ENCODE data around the gene RNF40. TPM values are rescaled to one million over a fixed set of nuclear protein-coding genes. Genes with fewer than 3 reads are reported as not detected.

The RNF40 gene
- total and polyA plus RNA-seq, 7 donors = 26.8 to 49.1 (median 33.2) TPM

- no peak for ATAC-seq
- no peaks in the 10 kb centered on the region for H3K27me3 ChIP-seq (ENCODE audit: insufficient read depth in 3 of 3, low read length in 2 of 3)
- no peak for TF ChIP-seq CTCF (IDR thresholded peaks at IDR 0.05)
- intact Hi-C loops (cut with DNase I) = no loop called here
- no peak overlapping the region for H3K4me3 ChIP-seq
- H3K4me1 ChIP-seq = no peaks in the 10 kb centered on the region
- H3K9me3 ChIP-seq = no peaks in the 10 kb centered on the region
- no peak overlapping the region for H3K27ac ChIP-seq
- peaks cover 21 to 96% of the 10 kb centered on the region in 2 donors for H3K36me3 ChIP-seq (ENCODE audit: insufficient read depth in 1 of 2, low read depth in 1 of 2)
- 97 to 99% (median 98%) methylated on average over 3 of the region's 3 CpGs for WGBS, 3 donors
- no peak for DNase-seq
Measured at GRCh38 chr16:30731411-30731810, 30.7 kb upstream of the RNF40 start.

- H3K4me1 ChIP-seq = no peaks in the 10 kb centered on the region
- intact Hi-C loops (cut with DNase I) = no loop called here
- peaks cover 28 to 83% of the 10 kb centered on the region in 2 donors for H3K36me3 ChIP-seq (ENCODE audit: insufficient read depth in 1 of 2, low read depth in 1 of 2)
- H3K27me3 ChIP-seq (ENCODE audit: insufficient read depth in 3 of 3, low read length in 2 of 3) = no peaks in the 10 kb centered on the region
- H3K27ac ChIP-seq = no peak overlapping the region
- ATAC-seq = no peak
- WGBS, 3 donors = 91 to 93% (median 92%) methylated on average over 15 to 17 of the region's 17 CpGs
- no peaks in the 10 kb centered on the region for H3K9me3 ChIP-seq
- no peak overlapping the region for H3K4me3 ChIP-seq
- TF ChIP-seq CTCF (IDR thresholded peaks at IDR 0.05) = no peak
- no peak for DNase-seq
Measured at GRCh38 chr16:30736995-30737793, 24.9 kb upstream of the RNF40 start.

GRCh38 chr16:30737794-30738648 is 24.1 kb upstream of the RNF40 start:
- Histone ChIP-seq H3K4me1 (no peaks in the 10 kb centered on the region), H3K27me3 (ENCODE audit: insufficient read depth in 3 of 3, low read length in 2 of 3) (no peaks in the 10 kb centered on the region), H3K4me3 (no peak overlapping the region), H3K36me3 (ENCODE audit: insufficient read depth in 1 of 2, low read depth in 1 of 2) (peaks cover 22 to 83% of the 10 kb centered on the region in 2 donors), H3K9me3 (no peaks in the 10 kb centered on the region), H3K27ac (no peak overlapping the region)
- 86 to 90% (median 89%) methylated on average over 25 of the region's 25 CpGs for WGBS, 3 donors
- intact Hi-C loops (cut with DNase I) = loop anchor here in 1 of 2 donors (2.0 kb wide), 1 partner anchor 13 kb away; no protein-coding TSS in a partner anchor
- no peak for TF ChIP-seq CTCF (IDR thresholded peaks at IDR 0.05)
- DNase-seq (peak in 1 of 2 donors; percentile 39), ATAC-seq (no peak)

- Histone ChIP-seq H3K4me1 (no peaks in the 10 kb centered on the region), H3K27me3 (ENCODE audit: insufficient read depth in 3 of 3, low read length in 2 of 3) (no peaks in the 10 kb centered on the region), H3K4me3 (no peak overlapping the region), H3K27ac (no peak overlapping the region), H3K9me3 (no peaks in the 10 kb centered on the region), H3K36me3 (ENCODE audit: insufficient read depth in 1 of 2, low read depth in 1 of 2) (peaks cover 14 to 81% of the 10 kb centered on the region in 2 donors)
- WGBS, 3 donors = 87 to 88% (median 87%) methylated on average over 36 to 37 of the region's 37 CpGs
- no peak for TF ChIP-seq CTCF (IDR thresholded peaks at IDR 0.05)
- no peak for DNase-seq
- intact Hi-C loops (cut with DNase I) = loop anchor here in 1 of 2 donors (2.0 kb wide), 1 partner anchor 14 kb away; no protein-coding TSS in a partner anchor
- no peak for ATAC-seq
Measured at GRCh38 chr16:30738984-30739951, 22.9 kb upstream of the RNF40 start.
